Hippocampal formation (tissue), 2 donors: ENCODE data around the gene STK11IP.

ENCODE experiments used
- DNase-seq, 2 donors: peaks; one replicate each; lab custom pipeline; 2025; lab: John Stamatoyannopoulos, UW

STK11IP gene

DNA sequence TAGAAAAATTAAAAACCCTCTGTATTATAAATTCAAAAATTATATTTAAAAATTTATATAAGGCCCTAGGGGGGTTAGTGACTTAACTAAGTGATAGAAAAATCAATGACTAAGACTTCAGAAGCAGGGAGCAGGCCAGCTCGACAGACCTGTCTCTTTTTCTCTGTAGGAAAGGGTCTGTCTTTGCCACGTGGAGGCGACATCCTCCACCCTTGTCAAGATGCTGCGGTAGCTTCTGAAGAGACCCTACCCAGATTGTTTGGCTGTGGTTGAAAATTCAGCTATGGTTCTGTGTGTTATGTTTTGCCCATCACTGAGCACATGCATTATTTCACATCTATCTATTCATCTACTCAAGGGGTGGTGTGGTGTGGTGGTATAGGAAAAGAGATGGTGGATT, 21.6 kb downstream of the STK11IP start:
- DNase-seq: no peak

GRCh38 chr2:219620546-219620945, 22.9 kb downstream of the STK11IP start:
- no peak for DNase-seq

DNA sequence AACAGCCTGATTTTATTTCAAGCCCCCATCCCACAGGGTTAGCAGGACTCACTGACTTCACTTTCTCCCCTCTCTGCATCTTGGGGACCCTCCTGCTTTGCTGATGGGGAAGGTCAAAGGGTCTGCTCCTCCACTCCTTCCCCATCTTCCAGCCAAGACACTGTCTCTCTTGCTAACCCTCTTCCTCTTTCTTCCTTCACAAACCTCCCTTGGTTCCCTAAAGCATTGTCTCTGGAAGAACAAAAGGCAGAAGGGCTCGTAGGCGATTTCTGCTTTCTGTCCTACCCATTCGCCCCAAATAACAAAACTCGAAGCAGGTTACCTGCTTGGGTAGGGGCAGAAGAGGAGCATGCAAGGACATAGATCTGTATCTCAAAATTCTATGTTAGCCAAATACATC, 24.3 kb downstream of the STK11IP start:
- no peak for DNase-seq

DNA sequence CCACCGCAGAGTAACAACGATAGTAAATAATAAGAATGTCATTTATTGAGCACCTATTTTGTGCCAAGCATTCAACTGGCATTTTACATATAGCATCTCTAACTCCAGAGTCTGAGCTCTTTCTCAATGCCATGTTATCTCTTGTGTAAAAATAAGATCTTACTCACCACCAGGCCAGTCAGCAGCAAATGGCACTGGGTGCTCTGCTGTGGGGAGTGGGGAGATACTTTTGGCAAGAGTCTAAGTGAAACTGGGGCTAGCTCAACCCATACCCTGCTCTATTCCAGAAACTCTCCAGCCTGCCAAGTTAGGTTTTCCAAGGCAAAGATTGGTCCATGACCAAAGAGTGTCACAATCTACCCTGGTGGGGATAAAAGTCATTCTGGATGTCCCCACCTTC, 24.8 kb downstream of the STK11IP start:
- no peak for DNase-seq

DNA sequence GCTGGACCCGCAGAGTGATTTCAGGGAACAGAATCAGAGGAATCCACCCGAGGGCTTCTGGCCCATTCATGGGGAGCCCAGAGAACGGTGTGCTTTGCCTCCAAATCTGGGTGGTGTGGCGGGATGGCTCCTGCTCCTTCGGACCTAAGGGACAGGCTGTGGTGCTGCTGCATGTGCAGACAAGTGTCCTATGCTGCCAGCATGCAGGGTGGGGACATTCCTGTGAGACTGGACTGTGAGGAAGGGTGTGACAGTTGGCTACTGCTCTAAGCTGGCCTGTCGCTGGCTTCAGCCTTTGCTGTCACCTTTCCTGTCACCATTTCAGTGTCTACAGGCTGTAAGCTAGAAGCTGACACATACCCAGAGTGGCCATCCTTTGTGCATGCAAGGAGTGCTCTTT, 26.9 kb downstream of the STK11IP start:
- DNase-seq: no peak

DNA sequence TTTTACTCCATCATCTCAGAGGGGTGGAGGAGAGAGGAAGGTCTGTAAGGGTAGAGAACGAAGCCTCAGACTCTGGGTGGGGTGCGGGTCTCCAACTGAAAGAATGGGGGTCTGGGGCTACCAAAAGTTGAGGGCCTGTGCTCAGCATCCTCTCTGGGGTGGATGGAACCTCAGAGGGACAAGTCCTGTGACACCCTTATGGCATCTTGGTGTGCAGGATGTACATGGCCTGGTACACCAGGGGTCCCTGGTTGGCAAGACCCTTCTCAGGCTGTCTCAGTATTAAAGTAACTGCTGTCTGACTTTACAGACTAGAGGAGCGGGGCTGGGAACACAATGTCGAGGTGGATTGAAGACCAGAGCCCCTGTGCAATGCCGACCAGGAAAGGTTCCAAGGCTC, 27.5 kb downstream of the STK11IP start:
- DNase-seq: no peak

DNA sequence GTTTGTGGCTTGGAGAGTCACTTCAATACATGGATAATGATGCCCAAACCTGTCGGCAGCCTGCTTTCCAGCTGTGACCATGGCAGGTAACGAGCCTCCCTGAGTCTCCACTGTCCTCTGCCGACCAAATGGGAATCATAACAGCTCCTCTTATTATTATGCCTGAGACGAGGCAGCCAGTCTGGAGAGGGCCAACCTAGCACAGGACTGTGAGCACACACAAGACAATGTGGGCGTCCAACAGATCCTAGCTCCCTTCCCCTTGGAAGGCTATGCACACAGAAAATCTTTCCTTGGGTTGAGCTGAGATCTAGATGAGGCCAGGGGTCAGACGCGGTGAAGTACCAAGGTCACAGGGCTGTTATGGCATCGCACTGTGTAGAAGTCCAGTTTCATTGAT, 28.9 kb downstream of the STK11IP start:
- DNase-seq: no peak

DNA sequence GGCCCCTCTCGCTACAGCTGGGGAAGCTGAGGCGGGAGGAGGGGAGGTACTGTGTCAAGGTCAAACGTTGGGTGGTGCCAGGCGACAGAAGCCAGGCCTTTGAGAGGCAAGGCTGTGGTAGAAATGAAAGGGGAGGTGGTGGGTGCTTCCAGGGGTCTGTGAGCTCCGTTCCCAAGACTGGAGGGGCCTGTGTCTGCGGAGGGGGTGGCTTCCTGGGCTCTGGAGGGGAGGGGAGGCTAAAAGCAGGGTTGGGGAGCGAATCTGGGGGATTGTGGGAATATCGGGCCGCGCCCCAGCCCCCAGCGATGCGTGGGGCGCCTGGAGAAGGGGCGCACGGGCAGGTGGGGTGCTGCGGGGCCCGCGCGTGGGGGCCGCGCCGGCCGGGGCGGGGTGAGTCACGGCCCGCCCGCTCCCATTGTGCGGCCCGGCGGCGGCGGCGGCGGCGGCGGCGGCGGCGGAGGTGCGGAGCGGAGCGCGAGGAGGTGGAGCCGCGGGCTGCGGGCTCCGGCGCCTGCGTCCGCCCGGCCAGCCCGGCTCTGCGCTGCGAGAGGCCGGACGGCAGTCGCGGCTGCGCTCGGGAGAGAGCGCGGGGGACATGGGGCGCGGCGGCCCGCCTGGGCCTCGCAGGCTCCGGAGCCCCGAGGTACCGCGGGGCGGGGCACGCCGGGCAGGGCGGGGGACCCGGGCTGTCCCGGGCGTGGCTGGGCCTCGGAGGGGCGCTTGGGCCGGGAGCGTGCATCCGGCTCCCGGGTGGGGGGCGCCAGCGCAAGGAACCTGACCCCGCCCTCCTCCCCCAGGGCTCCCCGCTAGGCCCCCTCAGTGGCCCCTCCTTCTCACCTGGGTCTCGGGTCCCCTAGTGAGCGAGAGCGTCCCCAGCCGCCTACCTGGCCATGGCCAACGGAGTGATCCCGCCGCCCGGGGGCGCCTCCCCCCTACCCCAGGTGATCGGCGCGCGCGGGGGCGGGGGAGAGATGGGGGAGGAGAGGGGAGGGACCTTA, 29.7 kb downstream of the STK11IP start, which contains the start of gene SLC4A3:
TSS of gene SLC4A3 (plus strand) at position 528 of the 998 bp plus-strand sequence. CDS start at position 891, 363 bp downstream.
- DNase-seq: no peak

DNA sequence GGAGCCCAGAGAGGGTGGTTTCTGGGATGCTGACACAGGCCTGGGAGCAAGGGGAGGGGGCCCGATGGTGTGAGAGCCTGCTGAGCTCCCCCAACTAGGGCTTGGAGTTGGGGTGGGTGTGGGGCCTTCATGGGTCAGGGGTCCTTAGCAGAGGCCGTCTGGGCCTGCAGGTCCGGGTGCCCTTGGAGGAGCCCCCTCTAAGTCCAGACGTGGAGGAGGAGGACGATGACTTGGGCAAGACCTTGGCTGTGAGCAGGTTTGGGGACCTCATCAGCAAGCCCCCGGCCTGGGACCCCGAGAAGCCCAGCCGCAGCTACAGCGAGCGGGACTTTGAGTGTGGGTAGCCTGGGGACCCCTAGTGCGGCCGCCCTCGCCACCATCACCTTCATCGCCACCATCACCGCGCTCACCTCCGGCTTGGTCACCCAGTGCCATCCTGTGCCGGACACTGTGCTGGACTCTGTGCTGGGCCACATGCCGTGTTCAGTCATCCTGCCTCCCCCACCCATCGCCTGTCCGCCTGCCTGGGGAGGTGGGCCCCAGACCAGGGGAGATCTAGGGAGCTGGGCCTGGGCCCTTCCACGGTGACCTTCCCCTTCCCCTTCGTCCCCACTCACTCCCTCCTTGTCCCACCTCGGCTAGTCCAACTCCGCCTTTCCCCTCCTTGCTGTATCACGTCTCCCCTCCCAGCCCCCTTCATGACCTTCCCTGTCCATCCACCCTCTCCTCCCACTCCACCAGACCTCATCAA, 30.8 kb downstream of the STK11IP start:
- DNase-seq: no peak

GRCh38 chr2:219628986-219629901, 31.6 kb downstream of the STK11IP start:
- DNase-seq: no peak

DNA sequence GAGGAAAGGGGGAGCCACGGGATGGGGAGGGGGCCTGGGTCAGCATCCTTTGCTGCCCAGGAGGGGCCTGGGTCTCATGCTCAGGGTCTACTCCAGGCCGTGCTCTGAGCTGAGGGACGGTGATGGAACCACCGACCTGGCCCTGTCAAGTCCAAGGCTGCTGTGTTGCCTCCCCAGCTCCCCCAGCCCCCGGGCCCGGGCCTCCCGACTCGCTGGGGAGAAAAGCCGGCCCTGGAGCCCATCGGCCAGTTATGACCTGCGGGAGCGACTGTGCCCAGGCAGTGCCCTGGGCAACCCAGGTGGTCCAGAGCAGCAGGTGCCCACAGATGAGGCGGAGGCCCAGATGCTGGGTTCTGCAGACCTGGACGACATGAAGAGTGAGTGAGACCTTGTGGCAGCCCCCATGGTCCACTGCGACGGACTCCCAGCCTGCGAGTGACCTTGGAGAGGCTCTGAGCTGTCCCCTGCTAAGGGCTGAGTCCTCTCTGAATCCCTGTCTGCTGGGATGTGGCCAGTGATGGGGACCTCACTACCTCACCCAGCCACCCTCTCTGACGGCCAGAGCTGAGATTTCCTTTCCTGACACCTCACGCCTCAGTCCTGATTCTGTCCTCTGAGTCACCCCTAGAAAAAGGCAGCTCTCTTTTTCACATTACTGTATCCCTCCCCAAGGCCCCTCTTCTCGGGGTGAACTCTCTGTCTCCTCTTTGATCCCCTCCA, 32.5 kb downstream of the STK11IP start:
- DNase-seq: no peak

DNA sequence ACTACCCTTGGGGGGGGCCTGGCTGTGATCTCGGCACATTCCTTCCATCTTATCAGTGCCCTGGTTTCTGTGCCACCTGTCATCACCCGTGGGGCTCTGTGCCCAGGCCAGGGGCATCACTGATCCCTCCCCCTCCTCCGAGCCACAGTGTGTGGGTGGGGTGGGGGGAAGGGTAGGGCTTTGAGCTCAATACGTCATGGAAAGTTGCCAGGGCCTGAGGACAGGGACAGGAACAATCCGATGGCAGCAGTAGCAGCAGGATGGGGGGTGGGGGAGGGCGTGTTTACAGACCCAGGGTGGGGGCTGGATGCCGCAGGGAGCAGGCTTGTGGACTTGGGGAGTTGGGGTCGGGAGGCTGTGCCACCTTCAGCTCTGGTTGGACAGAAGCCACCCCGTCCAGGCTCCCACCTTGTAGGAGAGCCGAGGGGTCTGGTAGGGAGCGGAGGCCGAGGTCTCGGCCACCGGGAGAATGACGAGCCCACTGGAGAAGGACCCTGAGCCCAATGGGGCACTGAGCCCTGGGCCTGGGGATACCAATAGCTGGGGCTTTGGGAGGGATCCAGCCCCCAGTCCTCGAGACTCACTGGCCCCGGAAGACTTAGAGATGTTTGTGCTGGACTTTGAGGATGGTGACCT, 33.2 kb downstream of the STK11IP start:
- DNase-seq: no peak

DNA sequence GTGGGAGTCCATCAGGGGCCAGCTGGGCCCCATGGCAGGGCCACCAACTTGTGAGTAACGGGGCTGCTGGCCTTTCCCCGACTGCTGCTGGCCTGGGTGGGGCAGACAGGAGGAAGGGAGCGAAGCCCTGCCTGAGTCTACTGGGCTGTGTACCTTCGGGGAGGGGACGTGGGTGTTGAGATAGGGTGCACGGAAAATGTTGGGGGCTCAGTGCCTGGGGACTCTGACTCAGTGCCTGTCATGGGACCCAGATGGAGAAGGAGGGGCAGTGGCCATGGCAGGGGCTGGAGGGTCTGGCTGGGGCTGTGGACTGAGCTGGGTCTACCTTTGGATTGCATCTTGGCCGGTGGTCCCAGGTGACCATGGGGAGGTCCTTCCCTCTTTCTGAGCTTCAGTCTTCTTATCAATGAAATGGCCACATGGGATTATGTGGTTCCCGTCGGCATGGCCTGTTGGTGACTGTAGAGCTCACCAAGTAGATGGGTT, 33.8 kb downstream of the STK11IP start:
- no peak for DNase-seq

- DNase-seq: no peak
Measured at GRCh38 chr2:219631904-219632759, 34.5 kb downstream of the STK11IP start.

GRCh38 chr2:219632760-219633105, 35.1 kb downstream of the STK11IP start:
- DNase-seq: no peak

DNA sequence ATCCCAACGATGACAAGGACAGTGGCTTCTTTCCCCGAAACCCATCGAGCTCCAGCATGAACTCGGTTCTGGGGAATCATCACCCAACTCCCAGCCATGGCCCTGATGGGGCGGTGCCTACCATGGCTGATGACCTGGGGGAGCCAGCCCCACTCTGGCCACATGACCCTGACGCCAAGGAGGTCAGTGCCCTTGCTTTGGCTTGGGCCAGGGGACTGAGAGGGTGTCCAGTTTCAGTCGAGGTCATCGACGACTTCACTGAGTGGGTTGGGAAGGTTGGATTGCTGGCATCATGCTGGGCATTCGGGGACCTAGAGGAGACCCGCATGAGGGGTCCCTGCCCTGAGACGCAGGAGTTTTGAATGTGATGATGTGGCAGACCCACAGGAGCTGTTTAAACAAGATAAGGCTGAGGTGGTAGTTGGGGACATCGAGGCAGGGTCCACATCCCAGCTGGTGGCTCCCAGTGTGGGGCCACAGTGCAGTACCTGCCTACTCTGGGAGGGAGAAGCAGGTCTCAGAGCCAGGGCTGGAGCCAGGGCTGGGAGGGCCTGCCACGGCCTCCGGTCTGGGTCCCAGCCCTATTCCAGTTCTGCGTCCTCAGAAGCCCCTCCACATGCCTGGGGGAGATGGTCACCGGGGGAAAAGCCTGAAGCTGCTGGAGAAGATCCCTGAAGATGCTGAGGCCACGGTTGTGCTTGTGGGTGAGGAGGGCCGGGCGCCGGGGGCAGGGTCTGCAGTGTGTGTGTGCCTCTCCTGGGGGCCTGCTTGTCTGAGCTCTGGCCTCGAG, 35.8 kb downstream of the STK11IP start:
- DNase-seq: no peak

DNA sequence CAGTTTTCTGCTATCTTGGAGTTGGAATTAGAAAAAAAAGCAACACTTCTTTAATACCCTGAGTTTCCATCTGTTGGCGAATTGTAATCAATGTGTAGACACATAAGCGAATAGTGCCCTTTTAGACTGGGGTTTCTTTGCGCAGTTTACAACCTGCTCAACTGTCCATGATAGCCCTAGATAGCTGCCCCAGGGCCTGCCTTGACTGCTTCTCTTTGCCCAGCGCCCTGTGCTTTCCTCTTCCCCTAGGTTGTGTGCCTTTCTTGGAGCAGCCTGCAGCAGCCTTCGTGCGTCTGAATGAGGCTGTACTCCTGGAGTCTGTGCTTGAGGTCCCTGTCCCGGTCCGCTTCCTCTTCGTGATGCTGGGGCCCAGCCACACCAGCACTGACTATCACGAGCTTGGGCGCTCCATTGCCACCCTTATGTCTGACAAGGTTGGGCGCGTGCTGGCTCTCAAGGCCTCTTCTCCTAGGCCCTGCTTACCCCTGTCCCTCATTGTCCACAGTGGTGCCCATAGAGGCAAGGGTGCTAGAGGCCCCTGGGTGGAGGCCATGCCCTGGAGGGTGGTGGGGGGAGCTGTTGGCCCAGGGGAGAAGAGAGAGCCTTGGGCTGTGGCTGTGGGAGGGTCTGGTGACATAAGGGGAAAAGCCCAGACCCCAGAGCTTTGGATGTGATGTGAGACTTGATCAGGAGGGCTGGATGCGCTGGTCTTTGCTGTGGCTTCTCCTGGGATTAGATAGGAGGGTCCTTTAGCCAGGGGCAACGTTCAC, 36.7 kb downstream of the STK11IP start:
- no peak for DNase-seq
